Activated CD4-positive, CD25-positive, alpha-beta regulatory T cell treated with anti-CD3 and anti-CD28 coated beads, Interleukin-2, amount 50 U/mL, for 16 hours (primary cell): Measurements from ENCODE around the gene ZNF668.
"Not testable (repeated sequence)": the region's sequence is repeated elsewhere in the genome, so short reads cannot be mapped to it uniquely, and the experiment has no call there.

ENCODE experiments used
- DNase-seq: peaks from one replicate; pipeline ENCODE4 v3.0.0-alpha.2; 2020; ENCODE audit warnings: low read depth, low spot score

ZNF668 gene

GRCh38 chr16:31061126-31061812 is 12.8 kb downstream of the ZNF668 start:
- DNase-seq = no peak

GRCh38 chr16:31055613-31056012 is 18.4 kb downstream of the ZNF668 start:
- no peak for DNase-seq

DNA sequence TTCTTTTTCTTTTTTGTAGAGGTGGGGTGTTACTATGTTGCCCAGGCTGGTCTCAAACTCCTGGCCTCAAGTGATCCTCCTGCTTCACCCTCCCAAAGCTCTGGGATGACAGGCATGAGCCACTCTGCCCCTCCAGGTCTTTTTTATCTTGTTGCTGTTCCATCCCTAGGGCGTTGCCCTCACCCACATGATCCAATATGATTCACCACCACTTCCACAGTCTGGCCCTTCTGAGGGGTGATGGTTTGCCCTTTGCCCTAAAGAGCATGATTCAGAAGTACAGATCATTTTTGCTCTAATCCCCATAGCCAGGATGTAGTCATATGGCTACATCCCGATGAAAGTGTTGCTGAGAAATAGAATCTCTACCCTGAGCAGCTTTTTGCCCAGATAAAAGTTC is 21.9 kb downstream of the ZNF668 start:
- DNase-seq = no peak

GRCh38 chr16:31050280-31051030 is 23.6 kb downstream of the ZNF668 start:
- no peak for DNase-seq

- DNase-seq = no peak
These were observed 30.1 kb downstream of the ZNF668 start for GRCh38 chr16:31043898-31044481.

- DNase-seq = no peak
These were observed 30.7 kb downstream of the ZNF668 start for GRCh38 chr16:31043352-31043751.

DNA sequence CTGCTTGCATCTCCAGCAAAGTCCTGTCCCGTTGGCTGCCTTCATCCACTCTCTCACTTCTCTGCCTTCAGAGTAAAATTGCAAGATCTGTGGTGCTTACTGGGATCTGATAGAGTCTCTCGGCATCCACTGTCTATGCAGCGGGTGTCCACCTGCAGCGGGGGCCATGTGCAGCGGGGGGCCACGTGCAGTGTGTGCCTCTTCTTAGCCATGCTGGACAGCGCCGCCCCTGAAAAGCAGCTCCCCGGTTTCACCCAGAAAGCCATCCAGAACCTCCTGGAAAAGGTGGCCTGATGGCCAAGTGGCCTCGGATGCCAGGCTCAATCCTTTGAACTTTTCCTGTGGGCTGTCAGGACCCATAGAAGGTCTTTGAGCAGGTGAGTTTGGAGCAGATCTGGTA is 31.2 kb downstream of the ZNF668 start:
- no peak for DNase-seq

- no peak for DNase-seq
These were observed 35.0 kb downstream of the ZNF668 start for GRCh38 chr16:31038993-31039392.

- no peak for DNase-seq
These were observed 37.3 kb downstream of the ZNF668 start for GRCh38 chr16:31036691-31037090.

GRCh38 chr16:31033709-31034492 is 40.1 kb downstream of the ZNF668 start:
- peak; percentile 76 for DNase-seq

DNA sequence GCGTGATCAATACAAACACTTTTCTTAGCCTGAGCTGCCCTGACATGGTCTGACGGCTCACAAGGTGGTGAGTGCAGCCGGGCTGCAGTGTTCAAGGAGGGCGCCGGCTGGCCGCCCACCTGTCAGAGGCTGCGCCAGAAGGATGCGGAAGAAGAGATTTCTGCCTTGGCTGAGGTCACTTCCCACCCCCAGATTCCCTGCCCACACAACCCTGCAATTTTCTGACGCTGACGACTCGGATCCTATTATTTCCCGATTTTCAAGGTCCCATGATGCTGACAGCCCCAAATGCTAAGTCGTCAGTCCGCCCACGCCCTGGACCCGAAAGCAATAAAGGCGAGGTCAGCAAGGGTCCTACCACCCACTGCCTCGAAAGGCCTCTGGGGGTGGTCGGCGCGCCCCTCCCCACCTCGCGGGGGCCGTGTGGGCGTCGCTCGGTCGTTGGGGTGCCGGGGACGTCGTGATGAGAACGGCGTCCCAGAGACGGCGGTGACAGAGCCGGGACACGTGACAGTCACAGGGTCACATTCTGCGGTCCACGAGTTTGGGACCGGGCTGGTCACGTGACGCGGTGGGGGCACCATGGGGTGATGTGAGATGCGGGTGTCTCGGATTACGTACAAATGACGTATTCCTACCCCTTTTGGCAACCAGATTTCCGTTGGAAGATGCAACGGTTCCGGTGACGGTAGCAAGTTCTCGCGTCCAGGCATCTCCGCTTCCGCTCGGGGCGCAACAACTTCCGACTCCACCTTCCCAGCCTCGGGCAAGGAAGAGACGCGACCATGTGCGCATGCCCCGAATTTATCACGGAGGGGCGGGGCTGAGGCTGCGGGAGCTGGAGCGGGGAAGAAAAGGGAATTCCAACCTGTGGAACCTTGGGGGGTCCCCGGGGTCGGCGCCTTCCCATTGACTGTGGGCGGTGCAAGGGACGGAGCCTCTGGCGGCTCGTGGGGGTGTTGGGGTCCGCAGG is 41.0 kb downstream of the ZNF668 start, which contains the start of gene STX4:
Gene STX4 (plus strand): TSS at position 823 of the 973 bp plus-strand sequence. CDS start 248 bp downstream, outside the sequence.
- peak; percentile 98 for DNase-seq

DNA sequence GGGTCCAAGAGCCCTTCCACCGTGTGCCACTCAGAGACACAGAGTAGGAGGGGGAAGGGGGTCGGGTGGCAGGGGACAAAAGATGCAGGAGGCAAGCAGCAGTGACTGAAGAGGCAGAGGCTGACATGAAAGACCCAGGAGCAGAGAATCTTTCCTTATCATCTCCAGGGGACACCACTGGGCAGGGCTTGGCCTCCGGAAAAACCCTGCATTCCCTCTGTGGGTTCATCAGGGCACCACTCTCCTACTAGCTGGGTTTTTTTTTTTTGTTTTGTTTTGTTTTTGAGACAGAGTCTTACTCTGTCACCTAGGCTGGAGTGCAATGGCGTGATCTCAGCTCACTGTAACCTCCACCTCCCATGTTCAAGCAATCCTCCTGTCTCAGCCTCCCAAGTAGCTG is 42.8 kb downstream of the ZNF668 start:
- DNase-seq = no peak

DNA sequence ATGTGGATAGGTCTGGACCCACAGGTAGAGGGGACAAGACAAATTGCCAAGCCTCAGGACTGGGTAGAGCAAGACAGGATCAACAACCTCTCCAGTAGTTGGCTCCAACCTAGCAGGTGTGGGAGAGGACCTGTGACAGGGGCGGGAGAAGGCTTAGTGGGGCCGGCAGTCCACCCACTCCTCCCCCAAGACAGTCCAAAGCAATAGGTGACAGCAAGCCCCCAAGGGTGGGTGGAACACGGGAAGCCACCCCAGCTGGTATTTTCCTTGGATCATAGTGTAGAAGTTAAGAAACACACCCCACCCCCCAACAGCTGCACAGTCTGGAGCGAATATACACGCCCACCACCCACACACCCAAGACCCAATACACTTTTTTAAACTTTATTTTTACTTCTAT is 44.8 kb downstream of the ZNF668 start:
- DNase-seq = no peak

- no peak for DNase-seq
These were observed 48.7 kb downstream of the ZNF668 start for GRCh38 chr16:31025339-31025738.

- DNase-seq = no peak
These were observed 50.3 kb downstream of the ZNF668 start for GRCh38 chr16:31023627-31024226.

DNA sequence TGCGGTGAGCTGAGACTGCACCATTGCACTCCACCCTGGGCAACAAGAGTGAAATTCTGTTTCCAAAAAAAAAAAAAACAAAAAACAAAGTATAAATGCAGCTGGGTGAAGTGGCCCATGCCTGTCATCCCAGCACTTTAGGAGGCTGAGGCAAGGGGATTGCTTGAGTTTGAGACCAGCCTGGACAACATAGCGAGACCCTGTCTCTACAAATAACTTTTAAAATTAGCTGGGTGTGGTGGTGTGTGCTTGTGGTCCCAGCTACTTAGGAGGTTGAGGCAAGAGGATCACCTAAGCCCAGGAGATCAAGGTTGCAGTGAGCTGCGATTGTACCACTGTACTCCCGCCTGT is 50.8 kb downstream of the ZNF668 start:
- no peak for DNase-seq

DNA sequence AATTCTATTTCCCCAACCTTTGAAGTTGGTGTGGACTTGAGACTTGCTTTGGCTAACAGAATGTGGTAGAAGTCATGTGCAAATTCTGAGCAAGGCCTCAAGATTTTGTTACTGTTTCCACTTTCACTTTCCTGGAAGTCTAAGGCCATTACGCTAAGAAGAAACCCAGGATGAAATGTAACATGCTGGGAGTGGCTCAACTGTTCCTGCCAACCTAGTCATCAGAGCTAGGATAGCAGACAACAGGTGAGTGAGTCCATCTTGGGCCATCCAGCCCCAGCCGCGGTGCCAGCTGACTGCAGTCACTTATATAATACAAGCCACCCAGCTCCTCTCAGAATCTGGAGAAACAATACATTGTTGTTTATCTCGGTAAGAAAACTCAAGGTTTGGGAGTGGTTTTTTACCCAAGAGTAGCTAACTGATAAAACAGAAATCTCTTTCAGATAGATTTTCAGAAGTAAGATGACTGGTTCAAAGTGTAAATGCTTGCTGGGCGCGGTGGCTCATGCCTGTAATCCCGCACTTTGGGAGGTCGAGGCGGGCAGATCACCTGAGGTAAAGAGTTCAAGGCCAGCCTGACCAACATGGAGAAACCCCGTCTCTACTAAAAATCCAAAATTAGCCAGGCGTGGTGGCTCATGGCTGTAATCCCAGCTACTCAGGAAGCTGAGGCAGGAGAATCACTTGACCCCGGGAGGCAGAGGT is 51.3 kb downstream of the ZNF668 start:
- no peak for DNase-seq

- no peak for DNase-seq
These were observed 53.5 kb downstream of the ZNF668 start for GRCh38 chr16:31020536-31020935.

GRCh38 chr16:31017756-31018155 is 56.3 kb downstream of the ZNF668 start:
- not testable (repeated sequence) for DNase-seq

GRCh38 chr16:31016018-31016417 is 58.0 kb downstream of the ZNF668 start:
- no peak for DNase-seq
